HG02870 (cell line): ENCODE results near the gene ARHGEF19.

Source experiments
- ATAC-seq: cut with Tn5 transposase; IDR thresholded peaks from one replicate; pipeline ENCODE4 v1.9.1; 2021; ENCODE audit warnings: mild to moderate bottlenecking, moderate library complexity; ENCODE audit not compliant: unreplicated experiment

The ARHGEF19 gene

DNA sequence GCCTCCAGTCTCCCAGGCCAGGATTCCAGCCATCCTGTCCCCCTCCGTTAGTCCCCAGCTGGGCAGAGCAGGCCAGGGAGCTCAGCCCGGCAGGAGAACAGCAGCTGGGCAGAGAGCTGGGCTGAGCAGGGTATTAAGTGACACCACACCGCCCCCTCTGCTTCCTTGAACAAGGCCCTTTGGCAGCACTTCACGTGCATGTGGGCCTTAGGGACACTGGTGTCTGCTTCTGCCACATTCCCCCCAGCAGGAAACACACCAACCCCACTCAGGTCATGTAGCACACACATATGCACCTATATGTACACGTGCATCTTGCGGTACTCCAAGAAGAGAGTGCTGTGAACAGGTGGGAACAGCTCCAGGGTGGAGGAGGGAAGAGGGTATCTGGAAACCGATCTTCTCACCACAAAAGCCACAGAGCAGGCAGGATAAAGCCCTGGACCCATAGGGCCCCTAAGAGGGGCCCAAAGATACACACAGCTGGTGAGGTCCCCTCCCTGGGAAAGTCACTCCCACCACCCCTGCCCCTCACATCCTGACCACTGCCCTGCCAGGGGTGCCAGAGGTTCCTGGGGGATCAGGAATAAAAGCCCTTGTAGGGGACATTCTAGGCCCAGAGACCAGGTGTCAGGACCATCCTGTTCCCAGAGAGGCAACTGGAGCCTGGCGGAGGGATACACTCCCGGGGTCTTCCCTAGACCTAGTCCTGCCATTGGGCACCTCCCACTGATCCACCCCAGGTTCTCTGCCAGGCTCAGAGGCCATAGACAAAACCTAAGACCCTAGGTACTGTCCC lies 61.1 kb downstream of the ARHGEF19 start:
- no peak for ATAC-seq

- no peak for ATAC-seq
These were observed 61.9 kb downstream of the ARHGEF19 start for GRCh38 chr1:16150508-16150907.

DNA sequence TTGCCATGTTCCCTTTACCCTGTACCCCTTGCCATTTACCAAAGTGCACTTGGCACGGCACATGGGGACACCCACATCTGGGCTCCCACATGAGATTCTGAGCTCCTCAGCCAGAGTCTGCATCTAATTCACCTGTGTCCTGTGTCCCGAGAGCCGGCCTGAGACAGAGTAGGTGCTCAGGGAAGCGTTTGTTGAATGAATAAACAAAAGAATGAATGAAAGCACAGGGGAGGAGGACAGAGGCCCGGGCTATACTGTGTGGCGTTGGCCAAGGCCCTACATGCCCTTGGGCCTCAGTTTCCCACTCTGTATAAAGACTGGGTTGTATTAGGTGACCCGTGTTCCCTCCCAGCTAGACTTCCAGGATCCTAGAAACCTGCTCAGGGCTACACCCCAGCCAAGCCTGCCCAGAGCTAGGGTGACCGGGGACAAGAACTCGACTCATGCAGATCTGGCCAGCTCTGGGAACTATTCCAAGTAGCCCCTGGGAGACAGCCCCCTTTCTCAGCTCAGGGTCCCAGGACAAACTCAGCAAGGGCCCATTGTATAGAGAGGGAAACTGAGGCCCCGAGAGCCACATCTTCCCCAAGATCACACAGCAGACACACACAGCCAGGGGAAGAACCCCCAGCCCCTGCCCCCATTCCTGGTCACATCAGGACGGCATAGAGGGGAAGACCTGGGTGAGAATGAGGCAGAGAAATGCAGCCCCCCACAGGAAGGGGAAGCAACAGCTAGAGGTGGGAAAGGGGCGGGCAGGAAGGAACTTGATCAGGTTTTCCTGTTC lies 62.6 kb downstream of the ARHGEF19 start:
- no peak for ATAC-seq

DNA sequence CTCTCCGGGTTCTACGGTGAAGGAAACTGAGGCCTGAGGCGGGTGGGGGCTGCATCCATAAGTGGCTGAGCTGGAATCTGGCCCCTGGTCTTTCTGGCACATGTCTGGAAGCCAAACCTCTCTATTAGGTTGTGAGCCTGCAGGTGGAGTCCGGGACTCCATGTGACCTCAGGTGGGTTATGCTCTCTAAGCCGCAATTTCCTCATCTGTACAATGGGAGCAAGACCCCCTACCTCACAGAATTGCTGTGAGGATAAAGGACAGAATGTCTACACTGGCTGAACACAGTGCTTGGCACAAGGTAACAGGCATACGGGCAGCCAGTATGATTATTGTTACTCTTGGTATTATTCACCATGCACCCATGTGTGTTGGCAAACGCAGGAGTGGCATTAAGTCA lies 63.3 kb downstream of the ARHGEF19 start:
- no peak for ATAC-seq

- ATAC-seq, result no peak
These were observed 63.9 kb downstream of the ARHGEF19 start for GRCh38 chr1:16148329-16149092.
